Erythroblast (primary cell): ENCODE results near the gene MRPL19.
A peak's percentile ranks its signal among the peaks of the same experiment; 100 is the strongest.
"Not testable (repeated sequence)": the region's sequence is repeated elsewhere in the genome, so short reads cannot be mapped to it uniquely, and the experiment has no call there.

ENCODE experiments used
- DNase-seq, 2 experiments: peaks; one replicate each; lab custom pipeline; 2025; lab: John Stamatoyannopoulos, UW
- GATA1 ChIP-seq: IDR thresholded peaks from 2 replicates; pipeline ENCODE4 v1.6.1; 2011; ENCODE audit warnings: low read depth, mild to moderate bottlenecking, control low read depth, low read length, moderate library complexity
- POLR2A ChIP-seq: IDR thresholded peaks from 2 replicates; pipeline ENCODE4 v1.6.1; 2011; ENCODE audit warnings: mild to moderate bottlenecking, low read length

Gene MRPL19

DNA sequence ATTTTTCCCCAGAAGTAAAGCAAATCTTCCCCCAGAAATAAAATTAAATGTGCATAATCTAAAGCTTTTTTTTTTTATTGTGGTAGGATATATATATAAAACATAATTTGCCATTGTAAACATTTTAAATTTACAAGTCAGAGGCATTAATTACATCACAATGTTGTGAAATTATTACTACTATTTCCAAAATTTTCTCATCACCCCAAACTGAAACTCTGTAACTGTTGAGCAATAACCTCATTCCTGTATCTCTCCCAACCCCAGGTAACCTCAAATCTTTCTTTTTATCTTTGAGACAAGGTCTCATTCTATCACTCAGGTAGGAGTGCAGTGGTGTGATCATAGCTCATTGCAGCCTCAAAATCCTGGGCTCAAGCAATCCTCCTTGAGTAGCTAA, 11.2 kb downstream of the MRPL19 start:
- TF ChIP-seq POLR2A (no peak), GATA1 (no peak)
- DNase-seq: no peak

DNA sequence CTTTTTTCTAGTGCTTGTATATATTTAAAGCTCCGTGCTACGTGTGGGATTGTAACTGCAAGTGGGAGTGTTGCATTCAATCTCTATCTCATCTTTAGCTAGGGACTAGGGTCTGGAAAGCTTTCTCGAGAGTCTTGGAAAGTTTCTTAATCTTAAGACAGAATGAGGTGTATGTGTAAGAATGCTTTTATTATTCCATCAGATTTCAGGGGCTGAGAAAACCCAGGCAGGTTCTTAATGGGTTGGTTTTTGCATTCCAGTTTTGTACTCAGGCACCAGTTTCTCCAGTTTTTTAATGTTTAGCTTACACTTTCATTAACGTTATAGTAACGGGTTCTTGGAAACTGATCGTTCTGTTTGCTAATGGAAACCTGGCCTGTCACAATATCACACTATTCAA, 20.3 kb downstream of the MRPL19 start:
- no peak for TF ChIP-seq GATA1
- no peak for TF ChIP-seq POLR2A
- no peak for DNase-seq

GRCh38 chr2:75667884-75668283, 21.3 kb downstream of the MRPL19 start:
- no peak for DNase-seq
- TF ChIP-seq GATA1 (no peak), POLR2A (no peak)

GRCh38 chr2:75675423-75675822, 28.8 kb downstream of the MRPL19 start:
- not testable (repeated sequence) for DNase-seq

GRCh38 chr2:75675908-75676307, 29.3 kb downstream of the MRPL19 start:
- no peak for DNase-seq
- no peak for TF ChIP-seq POLR2A
- TF ChIP-seq GATA1: no peak

GRCh38 chr2:75676464-75676863, 29.9 kb downstream of the MRPL19 start:
- DNase-seq: peak; percentile 39 to 42

DNA sequence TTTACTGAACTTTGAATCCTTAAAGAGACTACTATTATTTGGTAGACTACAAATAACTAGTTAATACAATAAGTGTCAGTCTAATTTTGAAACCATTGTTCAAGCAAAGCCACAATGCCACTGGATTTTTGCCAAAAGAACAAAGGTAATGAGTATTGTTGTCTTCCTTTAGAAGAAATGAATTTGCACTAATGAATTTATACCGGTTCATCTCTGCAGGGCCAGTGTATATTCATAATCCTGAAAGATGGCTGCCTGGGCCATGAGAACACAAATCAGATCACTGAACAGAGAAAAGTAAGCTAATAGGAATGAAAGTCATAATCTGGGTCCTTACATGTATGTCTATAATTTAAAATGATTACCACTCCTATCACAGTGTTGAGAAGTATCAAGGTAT, 33.0 kb downstream of the MRPL19 start:
- no peak for TF ChIP-seq POLR2A
- no peak for DNase-seq

More at GRCh38 chr2:75676464-75676863, 29.9 kb downstream of the MRPL19 start:
- TF ChIP-seq GATA1: no peak
- TF ChIP-seq POLR2A: no peak

DNA sequence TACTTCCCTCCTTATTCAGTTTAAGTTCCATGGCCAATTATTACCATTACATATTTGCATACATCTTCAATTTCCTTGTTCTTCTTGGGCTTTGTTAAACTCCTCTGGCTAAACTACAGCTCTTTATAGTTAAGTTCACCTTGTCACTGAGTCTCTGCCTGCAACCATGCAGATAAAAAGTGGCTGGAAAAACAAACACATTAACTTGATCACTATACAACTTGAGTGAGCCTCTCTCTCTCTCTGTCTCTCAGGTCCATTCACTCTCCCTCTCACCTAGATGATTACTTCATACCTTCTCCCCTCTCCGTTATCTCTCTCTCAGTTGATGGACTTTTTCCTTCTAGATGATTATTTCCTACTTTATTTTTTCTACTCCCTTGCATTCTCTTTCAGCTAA, 33.8 kb downstream of the MRPL19 start:
- no peak for DNase-seq
- no peak for TF ChIP-seq POLR2A
- TF ChIP-seq GATA1: no peak

DNA sequence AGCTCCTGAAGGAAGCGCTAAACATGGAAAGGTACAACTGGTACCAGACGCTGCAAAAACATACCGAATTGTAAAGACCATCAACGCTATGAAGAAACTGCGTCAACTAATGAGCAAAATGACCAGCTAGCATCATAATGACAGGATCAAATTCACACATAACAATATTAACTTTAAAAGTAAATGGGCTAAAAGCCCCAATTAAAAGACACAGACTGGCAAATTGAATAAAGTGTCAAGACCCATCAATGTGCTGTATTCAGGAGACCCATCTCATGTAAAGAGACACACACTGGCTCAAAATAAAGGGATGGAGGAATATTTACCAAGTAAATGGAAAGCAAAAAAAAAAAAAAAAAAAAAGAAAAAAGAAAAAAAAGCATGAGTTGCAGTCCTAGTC, 36.8 kb downstream of the MRPL19 start:
- DNase-seq: not testable (repeated sequence)

DNA sequence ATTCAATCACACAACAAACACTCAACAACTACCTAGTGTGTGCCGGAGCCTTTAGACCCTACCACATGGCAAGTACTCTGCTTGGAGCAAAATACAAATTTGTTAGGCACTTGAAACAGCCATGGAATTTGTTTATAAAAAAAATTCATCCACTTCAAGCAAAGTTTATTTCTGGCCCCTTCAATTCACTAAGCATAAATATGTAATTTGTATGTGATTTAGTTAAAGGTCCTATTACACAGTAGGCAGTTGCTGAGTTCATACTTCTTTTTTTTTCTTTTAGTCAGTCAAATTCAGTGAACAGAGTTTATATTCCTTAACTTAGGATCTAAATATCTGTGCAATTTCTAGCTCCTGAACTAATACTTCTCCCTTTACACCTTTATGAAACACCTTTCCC, 41.6 kb downstream of the MRPL19 start:
- no peak for DNase-seq
- no peak for TF ChIP-seq GATA1
- TF ChIP-seq POLR2A: no peak

GRCh38 chr2:75698918-75699317, 52.3 kb downstream of the MRPL19 start:
- DNase-seq: no peak
- TF ChIP-seq POLR2A (no peak), GATA1 (no peak)

- no peak for DNase-seq
- no peak for TF ChIP-seq POLR2A
- no peak for TF ChIP-seq GATA1
These were observed 56.0 kb downstream of the MRPL19 start for GRCh38 chr2:75702593-75702992.

DNA sequence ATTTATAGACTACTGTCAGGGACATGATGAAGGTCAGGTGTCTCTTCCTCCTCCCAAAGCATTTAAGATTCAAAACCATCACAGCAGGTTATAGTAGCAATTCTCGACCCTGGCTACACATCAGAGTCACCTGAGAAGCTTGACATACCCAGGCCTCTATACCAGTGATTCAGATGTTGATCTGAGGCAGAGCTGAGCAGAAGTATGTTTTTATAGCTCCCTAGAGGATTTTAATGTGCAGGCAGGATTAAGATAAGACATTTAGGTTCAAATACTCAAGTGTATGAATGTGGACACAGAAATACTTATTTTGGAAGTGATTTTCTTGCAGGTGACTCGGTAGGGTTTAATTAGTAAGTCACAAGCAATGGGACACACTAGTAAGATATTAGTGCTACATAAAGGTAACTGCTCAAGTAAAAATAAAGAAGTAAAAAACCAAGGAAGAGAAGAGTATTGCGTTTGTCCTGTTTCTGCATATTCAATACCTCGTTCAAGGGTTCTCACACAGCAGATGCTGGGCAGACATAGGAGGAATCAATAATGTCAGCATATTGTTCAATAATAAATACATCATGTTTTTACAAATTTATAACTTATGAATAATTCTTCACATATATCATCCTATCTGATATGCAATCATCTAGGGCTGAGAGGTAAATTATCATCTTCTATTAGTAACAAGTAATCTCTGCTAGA, 57.2 kb downstream of the MRPL19 start:
- no peak for TF ChIP-seq GATA1
- no peak for TF ChIP-seq POLR2A
- no peak for DNase-seq

DNA sequence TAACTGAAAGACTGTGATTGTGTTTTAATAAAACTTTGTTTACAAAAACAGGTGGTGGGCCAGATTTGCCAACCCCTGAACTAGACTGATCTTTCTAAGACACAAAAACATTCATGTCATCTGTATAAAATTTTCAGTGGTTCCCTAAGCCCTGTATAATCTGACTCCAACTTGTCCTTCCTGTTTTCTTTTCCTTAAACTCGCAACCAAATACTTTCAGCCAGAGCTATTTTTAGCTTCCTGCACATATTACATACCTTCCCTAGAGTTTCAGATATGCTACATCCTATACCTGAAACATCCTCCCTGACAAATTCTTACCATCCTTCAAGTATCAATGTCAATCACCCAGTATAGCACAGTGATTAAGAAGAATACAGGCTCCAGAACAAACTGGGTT, 59.3 kb downstream of the MRPL19 start:
- DNase-seq: no peak
- TF ChIP-seq GATA1 (no peak), POLR2A (no peak)

DNA sequence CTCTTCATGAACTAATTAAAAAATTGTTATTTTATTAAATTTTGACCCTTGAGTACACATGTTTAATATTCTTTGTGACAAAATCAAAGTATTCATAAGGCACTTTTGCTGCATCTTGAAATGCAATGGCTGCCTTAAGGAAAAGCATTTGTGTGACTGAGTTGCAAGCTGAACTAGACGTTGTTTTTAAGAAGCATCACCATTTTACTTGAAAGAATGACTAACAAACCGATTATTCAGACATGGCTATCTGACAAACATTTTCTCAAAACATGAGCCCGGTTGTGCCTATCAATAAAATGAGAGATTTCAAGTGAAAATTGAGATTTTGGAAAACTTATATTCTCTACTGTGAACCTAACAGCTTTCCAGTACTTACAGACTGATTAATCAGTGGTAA, 61.3 kb downstream of the MRPL19 start:
- DNase-seq: no peak
- TF ChIP-seq GATA1: no peak
- TF ChIP-seq POLR2A: no peak

GRCh38 chr2:75709297-75709696, 62.7 kb downstream of the MRPL19 start:
- DNase-seq: peak in 1 of 2 experiments; percentile 15
- TF ChIP-seq POLR2A (no peak), GATA1 (no peak)
